D721Med (cell line): ENCODE measurements around the gene KRCC1.
"Not testable (repeated sequence)": the region's sequence is repeated elsewhere in the genome, so short reads cannot be mapped to it uniquely, and the experiment has no call there.

Source experiments
- DNase-seq: peaks from one replicate; pipeline ENCODE4 v3.0.0; 2011; ENCODE audit warnings: low spot score; ENCODE audit not compliant: insufficient read length
- FAIRE-seq: peaks from 2 replicates; lab custom pipeline; 2011; peaks lifted over from hg19 to GRCh38; lab: Jason Lieb, UNC
- CTCF ChIP-seq: IDR thresholded peaks from 2 replicates; pipeline ENCODE4 v1.5.1; 2012; ENCODE audit warnings: mild to moderate bottlenecking, control low read depth; ENCODE audit not compliant: insufficient read depth; ENCODE audit errors: missing control alignments

The KRCC1 gene

GRCh38 chr2:88048541-88048940 lies 7.0 kb downstream of the KRCC1 start:
- FAIRE-seq (no peak), DNase-seq (no peak)
- TF ChIP-seq CTCF: no peak

GRCh38 chr2:88045561-88045960 lies 10.0 kb downstream of the KRCC1 start:
- FAIRE-seq, DNase-seq: not testable (repeated sequence)

- DNase-seq (no peak), FAIRE-seq (no peak)
- TF ChIP-seq CTCF: no peak
Observed at GRCh38 chr2:88042476-88042875, 13.1 kb downstream of the KRCC1 start.

DNA sequence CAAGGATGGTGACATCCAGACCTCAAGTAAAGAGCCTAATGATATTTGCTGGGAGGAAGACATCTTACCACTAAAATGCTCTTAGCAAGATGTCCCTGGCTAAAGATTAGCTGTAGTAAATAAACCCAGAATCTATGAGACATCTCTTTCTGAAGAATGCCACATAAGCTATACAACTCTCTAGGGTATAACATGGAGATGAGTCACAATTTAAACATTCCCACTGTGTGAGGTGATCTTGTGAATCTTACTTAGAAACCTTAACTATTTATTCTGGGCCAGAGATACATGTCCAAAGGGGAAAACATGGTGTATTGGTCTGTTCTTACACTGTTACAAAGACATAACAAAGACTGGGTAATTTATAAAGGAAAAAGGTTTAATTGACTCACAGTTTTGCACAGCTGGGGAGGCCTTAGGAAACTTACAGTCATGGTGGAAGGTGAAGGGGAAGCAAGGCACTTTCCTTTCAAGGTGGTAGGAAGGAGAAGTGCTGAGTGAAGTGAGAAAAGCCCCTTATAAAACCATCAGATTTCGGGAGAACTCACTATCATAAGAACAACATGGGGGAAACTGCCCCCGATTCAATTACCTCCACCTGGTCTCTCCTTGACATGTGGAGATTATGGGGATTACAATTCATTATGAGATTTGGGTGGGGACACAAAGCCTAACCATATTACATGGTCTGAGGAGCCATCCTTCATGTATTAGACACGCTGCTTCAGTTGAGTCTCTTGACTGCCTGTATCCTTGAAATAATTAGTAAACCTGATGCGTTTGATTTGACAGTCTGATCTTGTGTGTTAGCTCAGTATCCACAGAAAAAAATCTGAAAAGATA lies 17.1 kb downstream of the KRCC1 start:
- FAIRE-seq (no peak), DNase-seq (no peak)
- no peak for TF ChIP-seq CTCF

DNA sequence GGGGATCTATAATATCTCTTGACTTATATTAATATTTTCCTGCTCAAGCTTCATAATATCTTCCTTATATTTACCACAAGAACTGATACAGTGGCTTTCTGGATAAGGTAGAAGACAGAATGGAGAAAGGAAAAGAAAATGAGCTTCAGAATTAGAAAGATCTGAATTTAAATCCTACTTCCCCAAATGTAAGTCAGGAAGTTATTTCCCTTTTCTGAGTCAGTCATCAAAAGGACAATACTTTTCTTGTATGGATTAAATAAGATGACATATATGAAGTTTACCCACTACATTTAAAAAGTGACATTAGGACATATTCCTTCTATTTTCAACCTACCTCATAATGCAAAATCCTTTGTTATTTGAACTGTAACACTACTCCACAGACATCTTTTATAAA lies 19.0 kb downstream of the KRCC1 start:
- FAIRE-seq: no peak

DNA sequence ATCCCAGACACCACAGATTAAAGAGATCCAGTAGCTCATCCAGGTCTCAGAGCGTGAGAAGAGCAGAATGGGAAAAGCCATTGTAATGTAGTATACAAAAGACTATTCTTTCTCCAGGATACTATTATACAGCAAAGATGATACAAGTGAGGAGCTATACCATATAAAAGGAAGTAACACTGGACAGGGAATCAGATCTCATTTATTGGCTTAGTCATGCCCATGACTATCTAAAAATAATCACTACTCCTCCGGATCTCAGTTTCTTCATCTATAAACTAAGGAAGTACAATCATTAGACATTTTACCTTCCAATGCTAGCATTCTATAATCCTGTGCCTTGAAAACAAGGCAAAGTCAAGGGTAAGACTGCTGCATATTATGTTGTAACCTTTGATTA lies 19.4 kb downstream of the KRCC1 start:
- FAIRE-seq (no peak), DNase-seq (no peak)

More for the DNA sequence above, 19.0 kb downstream of the KRCC1 start:
- TF ChIP-seq CTCF: no peak
- DNase-seq: no peak

DNA sequence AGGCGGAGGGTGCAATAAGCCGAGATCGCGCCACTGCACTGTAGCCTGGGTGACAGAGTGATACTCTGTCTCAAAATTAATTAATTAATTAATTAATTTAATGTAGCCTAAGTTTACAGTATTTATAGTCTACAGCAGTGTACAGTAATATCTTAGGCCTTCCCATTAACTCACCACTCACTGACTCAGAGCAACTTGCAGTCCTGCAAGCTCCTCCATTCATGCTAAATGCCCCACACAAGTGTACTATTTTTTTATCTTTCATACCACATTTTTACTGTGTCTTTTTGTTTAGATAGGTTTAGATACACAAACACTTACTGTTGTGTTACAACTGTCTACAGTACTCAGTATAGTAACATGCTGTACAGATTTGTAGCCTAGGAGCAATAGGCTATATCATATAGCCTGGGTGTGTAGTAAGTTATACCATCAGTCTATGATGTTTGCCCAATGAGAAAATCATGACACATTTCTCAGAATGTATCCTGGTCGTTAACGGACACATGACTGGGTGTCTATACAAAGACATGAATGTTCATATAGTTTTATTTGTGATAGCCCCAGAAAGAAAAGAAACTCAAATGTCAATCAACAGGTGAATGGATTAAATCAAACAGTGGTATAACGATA lies 23.4 kb downstream of the KRCC1 start:
- no peak for TF ChIP-seq CTCF
- no peak for FAIRE-seq

More for the DNA sequence above, 19.4 kb downstream of the KRCC1 start:
- TF ChIP-seq CTCF: no peak

More for the DNA sequence above, 23.4 kb downstream of the KRCC1 start:
- no peak for DNase-seq
